ENCODE results near the gene CD8A. TPM values are rescaled to one million over a fixed set of nuclear protein-coding genes. Genes with fewer than 3 reads are reported as not detected.

Gene CD8A
- polyA plus RNA-seq, 1 of the 3 experiments (the other 2 are of a cell fraction), result 0.05 TPM

GRCh38 chr2:86760371-86760770 is 30.3 kb downstream of the CD8A start:
- DNase-seq, result no peak
- no peak overlapping the region for H3K27ac ChIP-seq (ENCODE audit: low read depth in 2 of 2, low read length in 1 of 2)

DNA sequence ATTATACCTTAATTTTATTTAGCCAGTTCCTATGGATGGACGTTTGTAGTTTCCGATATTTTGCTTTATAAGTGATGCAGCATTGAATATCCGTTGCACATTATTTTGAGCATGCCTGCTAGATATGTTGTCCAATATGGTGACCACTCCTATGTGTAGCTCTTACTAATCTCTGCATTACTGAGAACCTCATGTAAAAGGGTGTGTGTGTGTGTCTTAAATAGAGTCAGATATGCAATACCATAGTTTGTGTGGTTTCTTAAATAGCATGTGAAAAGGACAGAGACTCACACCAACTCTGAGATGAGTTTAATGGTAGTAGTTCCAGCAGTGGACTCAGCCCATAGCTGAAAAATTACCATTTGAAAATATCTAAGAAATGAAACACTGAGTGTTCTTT is 32.3 kb downstream of the CD8A start:
- ChIA-PET POLR2A (no interaction called here), CTCF (interaction anchor here (1.0 kb wide), 1 partner anchor 15 kb away, joined by 3 read pairs; no protein-coding TSS in a partner anchor)
- no peak for DNase-seq
- no peak overlapping the region for H3K4me2 ChIP-seq
- TF ChIP-seq JUND (IDR thresholded peaks at IDR 0.05) (no peak), MAX (IDR thresholded peaks at IDR 0.05; ENCODE audit: low read depth) (no peak), YY1 (IDR thresholded peaks at IDR 0.05; ENCODE audit: low read depth) (no peak), ELF1 (IDR thresholded peaks at IDR 0.05) (no peak), CHD2 (IDR thresholded peaks at IDR 0.05; ENCODE audit: low read length, partially characterized antibody) (no peak), IRF3 (IDR thresholded peaks at IDR 0.05; ENCODE audit: low read depth, low read length) (no peak), GABPA (IDR thresholded peaks at IDR 0.05; ENCODE audit: low read depth) (no peak), FOXM1 (IDR thresholded peaks at IDR 0.05; ENCODE audit: low read depth) (no peak), RFX5 (IDR thresholded peaks at IDR 0.05; ENCODE audit: low read length) (no peak)
- TF ChIP-seq, protein P1, sequence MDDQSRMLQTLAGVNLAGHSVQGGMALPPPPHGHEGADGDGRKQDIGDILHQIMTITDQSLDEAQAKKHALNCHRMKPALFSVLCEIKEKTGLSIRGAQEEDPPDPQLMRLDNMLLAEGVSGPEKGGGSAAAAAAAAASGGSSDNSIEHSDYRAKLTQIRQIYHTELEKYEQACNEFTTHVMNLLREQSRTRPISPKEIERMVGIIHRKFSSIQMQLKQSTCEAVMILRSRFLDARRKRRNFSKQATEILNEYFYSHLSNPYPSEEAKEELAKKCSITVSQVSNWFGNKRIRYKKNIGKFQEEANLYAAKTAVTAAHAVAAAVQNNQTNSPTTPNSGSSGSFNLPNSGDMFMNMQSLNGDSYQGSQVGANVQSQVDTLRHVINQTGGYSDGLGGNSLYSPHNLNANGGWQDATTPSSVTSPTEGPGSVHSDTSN (IDR thresholded peaks at IDR 0.05), result no peak
- TF ChIP-seq, protein P2, sequence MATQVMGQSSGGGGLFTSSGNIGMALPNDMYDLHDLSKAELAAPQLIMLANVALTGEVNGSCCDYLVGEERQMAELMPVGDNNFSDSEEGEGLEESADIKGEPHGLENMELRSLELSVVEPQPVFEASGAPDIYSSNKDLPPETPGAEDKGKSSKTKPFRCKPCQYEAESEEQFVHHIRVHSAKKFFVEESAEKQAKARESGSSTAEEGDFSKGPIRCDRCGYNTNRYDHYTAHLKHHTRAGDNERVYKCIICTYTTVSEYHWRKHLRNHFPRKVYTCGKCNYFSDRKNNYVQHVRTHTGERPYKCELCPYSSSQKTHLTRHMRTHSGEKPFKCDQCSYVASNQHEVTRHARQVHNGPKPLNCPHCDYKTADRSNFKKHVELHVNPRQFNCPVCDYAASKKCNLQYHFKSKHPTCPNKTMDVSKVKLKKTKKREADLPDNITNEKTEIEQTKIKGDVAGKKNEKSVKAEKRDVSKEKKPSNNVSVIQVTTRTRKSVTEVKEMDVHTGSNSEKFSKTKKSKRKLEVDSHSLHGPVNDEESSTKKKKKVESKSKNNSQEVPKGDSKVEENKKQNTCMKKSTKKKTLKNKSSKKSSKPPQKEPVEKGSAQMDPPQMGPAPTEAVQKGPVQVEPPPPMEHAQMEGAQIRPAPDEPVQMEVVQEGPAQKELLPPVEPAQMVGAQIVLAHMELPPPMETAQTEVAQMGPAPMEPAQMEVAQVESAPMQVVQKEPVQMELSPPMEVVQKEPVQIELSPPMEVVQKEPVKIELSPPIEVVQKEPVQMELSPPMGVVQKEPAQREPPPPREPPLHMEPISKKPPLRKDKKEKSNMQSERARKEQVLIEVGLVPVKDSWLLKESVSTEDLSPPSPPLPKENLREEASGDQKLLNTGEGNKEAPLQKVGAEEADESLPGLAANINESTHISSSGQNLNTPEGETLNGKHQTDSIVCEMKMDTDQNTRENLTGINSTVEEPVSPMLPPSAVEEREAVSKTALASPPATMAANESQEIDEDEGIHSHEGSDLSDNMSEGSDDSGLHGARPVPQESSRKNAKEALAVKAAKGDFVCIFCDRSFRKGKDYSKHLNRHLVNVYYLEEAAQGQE (IDR thresholded peaks at IDR 0.05; ENCODE audit: low read depth, low read length), result no peak
- H4K20me1 ChIP-seq (ENCODE audit: insufficient read depth), result no peaks in the 10 kb centered on the region
- H3K9ac ChIP-seq, result no peak overlapping the region
- H3K27ac ChIP-seq (ENCODE audit: low read depth in 2 of 2, low read length in 1 of 2), result no peak overlapping the region
- 96% methylated on average over 3 of the region's 3 CpGs for WGBS (ENCODE audit: low lambda C conversion rate)
- no peak overlapping the region for H2AFZ ChIP-seq (ENCODE audit: low read depth)
- no peaks in the 10 kb centered on the region for H3K27me3 ChIP-seq (ENCODE audit: insufficient read depth)
- no peaks in the 10 kb centered on the region for H3K9me3 ChIP-seq
- no peaks in the 10 kb centered on the region for H3F3A ChIP-seq (replicated peaks; ENCODE audit: insufficient read depth)
- no peaks in the 10 kb centered on the region for H3K9me2 ChIP-seq
- no peaks in the 10 kb centered on the region for H3K4me1 ChIP-seq (ENCODE audit: control insufficient read depth in 1 of 2, insufficient read depth in 2 of 2, low read depth in 1 of 2, low read length in 1 of 2)
- H3K4me3 ChIP-seq (ENCODE audit: low read depth in 2 of 2, low read length in 1 of 2), result no peak overlapping the region
- 0 out of 2 replicates have a peak, but pooled peaks cover 6% of the 10 kb centered on the region for H3K79me2 ChIP-seq (ENCODE audit: insufficient read depth)
- H3K36me3 ChIP-seq (replicated peaks in 1 of 2; ENCODE audit: control insufficient read depth in 1 of 2, insufficient read depth in 2 of 2, low read length in 1 of 2), result peaks cover 11 to 22% of the 10 kb centered on the region in 2 experiments

More at GRCh38 chr2:86760371-86760770, 30.3 kb downstream of the CD8A start:
- H3K36me3 ChIP-seq (replicated peaks in 1 of 2; ENCODE audit: control insufficient read depth in 1 of 2, insufficient read depth in 2 of 2, low read length in 1 of 2), result peaks cover 3 to 14% of the 10 kb centered on the region in 2 experiments
- H3K4me2 ChIP-seq, result no peak overlapping the region
- no peak for TF ChIP-seq GABPA (IDR thresholded peaks at IDR 0.05; ENCODE audit: low read depth)
- no peak for TF ChIP-seq SMC3 (IDR thresholded peaks at IDR 0.05; ENCODE audit: low read depth, low read length)
- no peak for TF ChIP-seq TEAD4 (IDR thresholded peaks at IDR 0.05; ENCODE audit: borderline replicate concordance, insufficient read depth)
- no peak for TF ChIP-seq ZBTB33 (IDR thresholded peaks at IDR 0.05; ENCODE audit: borderline replicate concordance, low read depth)
- no peaks in the 10 kb centered on the region for H3K4me1 ChIP-seq (ENCODE audit: control insufficient read depth in 1 of 2, insufficient read depth in 2 of 2, low read depth in 1 of 2, low read length in 1 of 2)
- WGBS (ENCODE audit: low lambda C conversion rate), result 80% methylated on average over 4 of the region's 4 CpGs
- ChIA-PET POLR2A (no interaction called here), CTCF (no interaction called here)
- no peak overlapping the region for H3K9ac ChIP-seq
- peaks cover 4% of the 10 kb centered on the region for H3F3A ChIP-seq (replicated peaks; ENCODE audit: insufficient read depth)
- H3K27me3 ChIP-seq (ENCODE audit: insufficient read depth), result no peaks in the 10 kb centered on the region
- H3K4me3 ChIP-seq (ENCODE audit: low read depth in 2 of 2, low read length in 1 of 2), result no peak overlapping the region
- no peaks in the 10 kb centered on the region for H4K20me1 ChIP-seq (ENCODE audit: insufficient read depth)
- H3K9me2 ChIP-seq, result no peaks in the 10 kb centered on the region
- 0 out of 2 replicates have a peak, but pooled peaks cover 6% of the 10 kb centered on the region for H3K79me2 ChIP-seq (ENCODE audit: insufficient read depth)
- no peak overlapping the region for H2AFZ ChIP-seq (ENCODE audit: low read depth)
- no peaks in the 10 kb centered on the region for H3K9me3 ChIP-seq
